ENCODE results near the gene NDST1.

GRCh38 chr5:150519560-150519945 is 11.6 kb downstream of the NDST1 start:
- TF ChIP-seq CTCF (IDR thresholded peaks at IDR 0.05; ENCODE audit: insufficient read depth, low read depth, low read length), result no peak
- TF ChIP-seq EZH2 (IDR thresholded peaks at IDR 0.05; ENCODE audit: insufficient read depth, low read length), result no peak

Measured in astrocyte (in vitro differentiated cells and primary cell).